Activated naive CD4-positive, alpha-beta T cell treated with anti-CD3 and anti-CD28 coated beads, Interleukin-2, amount 50 U/mL, for 24 hours (primary cell): ENCODE data around the gene ELF1.

ENCODE experiments used
- H3K27ac Mint-ChIP-seq: one replicate; pipeline ENCODE4 v1.8.0; 2021; ENCODE audit warnings: mild to moderate bottlenecking, mixed read lengths
- H3K27me3 Mint-ChIP-seq: one replicate; pipeline ENCODE4 v1.8.0; 2021; ENCODE audit warnings: mixed read lengths
- H3K36me3 Mint-ChIP-seq: one replicate; pipeline ENCODE4 v1.8.0; 2021; ENCODE audit warnings: mixed read lengths
- H3K4me1 Mint-ChIP-seq: one replicate; pipeline ENCODE4 v1.8.0; 2021; ENCODE audit warnings: mixed read lengths
- H3K4me3 Mint-ChIP-seq: one replicate; pipeline ENCODE4 v1.8.0; 2021; ENCODE audit warnings: mild to moderate bottlenecking, mixed read lengths
- H3K9me3 Mint-ChIP-seq: one replicate; pipeline ENCODE4 v1.8.0; 2021; ENCODE audit warnings: mixed read lengths

Gene ELF1

GRCh38 chr13:41025518-41025917 lies 6.4 kb upstream of the ELF1 start:
- H3K4me1 Mint-ChIP-seq: peaks cover 46% of the 10 kb centered on the region
- H3K27me3 Mint-ChIP-seq: no peaks in the 10 kb centered on the region
- peak overlapping the region; percentile 53 for H3K27ac Mint-ChIP-seq
- no peak overlapping the region for H3K4me3 Mint-ChIP-seq
- no peaks in the 10 kb centered on the region for H3K9me3 Mint-ChIP-seq
- peaks cover 3% of the 10 kb centered on the region for H3K36me3 Mint-ChIP-seq

DNA sequence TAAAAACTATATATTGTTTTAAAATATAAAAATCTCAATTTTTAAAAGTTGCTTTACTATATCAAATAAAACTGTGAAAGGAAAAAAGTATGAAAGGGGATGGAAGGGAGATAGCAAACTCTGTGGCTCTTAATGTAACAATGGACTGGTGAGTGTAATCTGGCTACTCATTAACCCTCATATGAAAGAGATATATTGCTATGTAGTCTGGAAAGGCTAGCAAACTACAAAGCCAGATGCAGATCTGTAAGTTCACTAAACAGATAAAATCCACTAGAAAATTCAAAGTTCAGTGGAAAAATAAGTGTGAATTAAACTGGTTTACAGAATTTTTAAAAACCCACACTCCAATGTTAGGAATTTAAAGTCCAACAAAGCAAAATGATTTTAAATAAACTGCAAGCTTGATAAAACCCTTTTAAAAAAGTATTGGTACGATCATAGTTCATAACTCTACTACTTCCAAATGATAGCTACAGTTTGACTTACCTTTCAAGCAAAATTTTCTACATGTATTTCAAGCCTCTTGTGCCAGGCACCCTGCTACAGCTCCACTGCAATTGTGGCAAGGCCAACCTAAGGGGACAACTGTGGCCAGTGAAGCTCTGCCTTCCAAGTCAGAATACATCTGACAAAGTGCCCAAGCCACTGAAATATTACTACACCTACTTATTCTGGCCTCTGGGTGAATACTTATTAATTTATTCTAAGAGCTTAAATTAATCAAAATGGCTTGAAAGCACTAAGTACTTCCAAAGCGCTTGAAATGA lies 647 bp upstream of the ELF1 start:
- no peaks in the 10 kb centered on the region for H3K9me3 Mint-ChIP-seq
- H3K36me3 Mint-ChIP-seq: peaks cover 5% of the 10 kb centered on the region
- no peak overlapping the region for H3K4me3 Mint-ChIP-seq
- no peak overlapping the region for H3K27ac Mint-ChIP-seq
- no peaks in the 10 kb centered on the region for H3K27me3 Mint-ChIP-seq
- H3K4me1 Mint-ChIP-seq: peaks cover 56% of the 10 kb centered on the region

GRCh38 chr13:41018602-41018948 lies 541 bp downstream of the ELF1 start:
- Mint-ChIP-seq H3K36me3 (peaks cover 5% of the 10 kb centered on the region), H3K4me1 (peaks cover 59% of the 10 kb centered on the region)

DNA sequence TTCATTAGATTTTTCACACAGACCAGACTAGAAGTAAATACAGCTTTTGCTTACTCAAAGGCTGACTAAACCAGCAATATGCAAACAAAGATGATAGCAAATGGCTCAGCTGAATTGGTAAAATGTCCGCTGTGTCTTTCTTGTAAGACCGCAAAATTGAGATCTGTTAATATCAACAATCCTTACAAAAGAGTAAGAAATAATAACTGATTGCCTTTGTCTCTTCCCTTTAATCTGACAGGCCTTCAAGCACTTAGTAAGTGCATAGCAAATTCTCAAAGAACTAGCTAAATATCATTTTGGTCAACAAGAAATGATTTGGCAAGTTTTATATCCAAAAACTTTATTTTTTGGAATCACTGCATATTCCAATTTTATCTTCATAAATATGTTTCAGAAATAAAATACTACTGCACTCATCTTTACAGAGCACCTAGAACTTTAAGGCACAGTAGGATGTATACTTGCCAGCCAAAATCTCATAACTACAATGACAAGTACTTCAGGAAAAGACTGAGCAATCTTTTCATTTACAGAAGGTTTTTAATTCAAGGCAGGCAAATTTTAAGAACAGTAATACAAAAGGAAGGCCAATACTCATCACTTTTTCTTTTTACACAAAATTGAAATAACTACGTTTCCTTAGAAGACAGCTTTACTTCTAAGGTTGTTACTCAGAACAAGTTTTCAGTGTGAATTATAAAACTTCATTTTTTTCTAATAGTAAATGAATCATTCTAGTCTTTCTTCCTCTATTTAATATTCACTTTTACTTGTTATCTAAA lies 1.1 kb downstream of the ELF1 start:
- H3K4me1 Mint-ChIP-seq: peaks cover 63% of the 10 kb centered on the region
- peak overlapping the region; percentile 98 for H3K4me3 Mint-ChIP-seq
- no peaks in the 10 kb centered on the region for H3K27me3 Mint-ChIP-seq
- peaks cover 8% of the 10 kb centered on the region for H3K36me3 Mint-ChIP-seq
- peak overlapping the region; percentile 99 for H3K27ac Mint-ChIP-seq
- no peaks in the 10 kb centered on the region for H3K9me3 Mint-ChIP-seq

More at GRCh38 chr13:41018602-41018948, 541 bp downstream of the ELF1 start:
- Mint-ChIP-seq H3K27ac (peak overlapping the region; percentile 96), H3K4me3 (peak overlapping the region; percentile 98), H3K9me3 (no peaks in the 10 kb centered on the region), H3K27me3 (no peaks in the 10 kb centered on the region)

- peak overlapping the region; percentile 98 for H3K4me3 Mint-ChIP-seq
- H3K36me3 Mint-ChIP-seq: peaks cover 11% of the 10 kb centered on the region
- no peaks in the 10 kb centered on the region for H3K9me3 Mint-ChIP-seq
- H3K4me1 Mint-ChIP-seq: peaks cover 67% of the 10 kb centered on the region
- H3K27ac Mint-ChIP-seq: peak overlapping the region; percentile 99
- H3K27me3 Mint-ChIP-seq: no peaks in the 10 kb centered on the region
These were observed 2.0 kb downstream of the ELF1 start for GRCh38 chr13:41017159-41017558.

DNA sequence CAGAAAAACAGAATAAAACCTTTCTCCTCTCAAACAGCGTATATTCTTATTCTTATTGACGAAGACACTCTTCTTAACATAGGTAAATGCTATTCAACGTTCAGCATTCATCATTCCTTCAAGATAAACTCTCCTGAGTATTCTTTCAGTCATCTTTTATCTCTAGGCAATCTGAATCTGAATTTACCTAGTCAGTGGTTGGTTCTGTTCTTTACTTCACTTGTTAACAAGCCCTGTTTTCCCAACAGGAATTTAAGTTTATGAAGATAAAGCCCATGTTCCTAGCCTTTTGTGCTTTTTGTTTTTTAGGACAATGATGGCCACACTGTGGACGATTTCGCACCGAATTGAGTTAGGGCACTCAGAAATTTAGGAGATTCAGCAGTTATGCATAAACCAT lies 3.2 kb downstream of the ELF1 start:
- no peaks in the 10 kb centered on the region for H3K27me3 Mint-ChIP-seq
- H3K36me3 Mint-ChIP-seq: peaks cover 13% of the 10 kb centered on the region
- peak overlapping the region; percentile 95 for H3K4me3 Mint-ChIP-seq
- peak overlapping the region; percentile 77 for H3K27ac Mint-ChIP-seq
- no peaks in the 10 kb centered on the region for H3K9me3 Mint-ChIP-seq
- peaks cover 69% of the 10 kb centered on the region for H3K4me1 Mint-ChIP-seq

- no peaks in the 10 kb centered on the region for H3K9me3 Mint-ChIP-seq
- H3K36me3 Mint-ChIP-seq: peaks cover 16% of the 10 kb centered on the region
- no peaks in the 10 kb centered on the region for H3K27me3 Mint-ChIP-seq
- peak overlapping the region; percentile 95 for H3K4me3 Mint-ChIP-seq
- H3K4me1 Mint-ChIP-seq: peaks cover 67% of the 10 kb centered on the region
- H3K27ac Mint-ChIP-seq: peak overlapping the region; percentile 77
These were observed 5.3 kb downstream of the ELF1 start for GRCh38 chr13:41013835-41014234.

- Mint-ChIP-seq H3K4me1 (peaks cover 78% of the 10 kb centered on the region), H3K4me3 (no peak overlapping the region), H3K36me3 (peaks cover 18% of the 10 kb centered on the region), H3K9me3 (no peaks in the 10 kb centered on the region), H3K27me3 (no peaks in the 10 kb centered on the region), H3K27ac (no peak overlapping the region)
These were observed 6.6 kb downstream of the ELF1 start for GRCh38 chr13:41012536-41012935.

DNA sequence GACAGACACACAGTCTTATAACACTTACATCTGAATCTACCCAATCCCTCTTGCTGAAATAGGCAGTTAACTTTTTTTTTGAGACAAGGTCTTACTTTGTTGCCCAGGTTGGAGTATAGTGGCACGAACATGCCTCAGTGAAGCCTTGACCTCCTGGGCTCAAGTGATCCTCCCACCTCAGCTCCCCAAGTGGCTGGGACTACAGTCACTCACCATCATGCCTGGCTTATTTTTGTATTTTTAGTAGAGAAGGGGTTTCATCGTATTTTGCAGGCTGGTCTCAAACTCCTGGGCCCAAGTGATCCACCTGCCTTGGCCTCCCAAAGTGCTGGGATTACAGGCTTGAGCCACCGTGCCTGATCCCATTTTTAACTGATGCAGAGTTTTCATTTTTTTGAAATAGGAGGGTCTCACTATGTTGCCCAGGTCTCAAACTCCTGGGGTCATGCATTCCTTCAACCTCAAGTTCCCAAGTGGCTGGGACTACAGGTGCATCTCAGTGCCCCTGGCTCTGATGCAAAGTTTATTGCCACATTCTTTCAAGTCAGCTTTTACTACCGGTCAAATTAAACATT lies 7.6 kb downstream of the ELF1 start:
- Mint-ChIP-seq H3K4me3 (peak overlapping the region; percentile 63), H3K27ac (no peak overlapping the region), H3K36me3 (peaks cover 13% of the 10 kb centered on the region), H3K9me3 (no peaks in the 10 kb centered on the region), H3K27me3 (no peaks in the 10 kb centered on the region), H3K4me1 (peaks cover 78% of the 10 kb centered on the region)

DNA sequence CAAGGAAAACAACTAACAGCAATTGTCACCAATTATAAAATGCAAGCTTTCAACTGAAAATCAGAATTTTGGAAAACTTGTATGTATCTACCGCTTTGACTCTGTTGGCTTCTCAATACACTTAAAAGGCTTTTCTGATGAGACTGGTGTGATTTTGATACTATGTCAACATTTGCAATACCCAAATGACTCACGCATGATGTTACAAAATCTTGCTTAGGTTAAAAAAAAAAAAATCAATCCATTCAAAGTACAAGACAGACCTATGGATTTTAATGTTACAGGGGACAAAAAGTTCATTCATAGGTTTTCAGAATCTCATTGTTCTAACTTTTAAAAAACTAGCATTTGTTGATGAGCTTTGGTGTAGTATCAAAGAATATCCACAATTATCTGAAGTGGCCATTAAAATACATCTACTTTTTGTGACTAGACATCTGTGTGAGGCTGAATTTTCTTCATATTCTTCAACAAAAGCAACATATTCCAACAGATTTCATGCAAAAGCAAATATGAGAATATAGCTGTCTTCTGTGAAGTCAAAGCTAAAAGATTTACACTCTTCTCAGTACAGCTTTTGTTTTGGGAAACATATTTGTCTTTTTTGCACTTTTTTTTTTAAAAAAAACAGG lies 10.7 kb downstream of the ELF1 start:
- H3K36me3 Mint-ChIP-seq: peaks cover 15% of the 10 kb centered on the region
- no peaks in the 10 kb centered on the region for H3K9me3 Mint-ChIP-seq
- H3K27ac Mint-ChIP-seq: peak overlapping the region; percentile 87
- peaks cover 79% of the 10 kb centered on the region for H3K4me1 Mint-ChIP-seq
- H3K27me3 Mint-ChIP-seq: no peaks in the 10 kb centered on the region
- H3K4me3 Mint-ChIP-seq: peak overlapping the region; percentile 45

GRCh38 chr13:41007744-41008128 lies 11.4 kb downstream of the ELF1 start:
- peaks cover 11% of the 10 kb centered on the region for H3K36me3 Mint-ChIP-seq
- H3K4me3 Mint-ChIP-seq: peak overlapping the region; percentile 45
- H3K4me1 Mint-ChIP-seq: peaks cover 79% of the 10 kb centered on the region
- peak overlapping the region; percentile 17 for H3K27ac Mint-ChIP-seq
- H3K27me3 Mint-ChIP-seq: no peaks in the 10 kb centered on the region
- H3K9me3 Mint-ChIP-seq: no peaks in the 10 kb centered on the region

GRCh38 chr13:41006978-41007743 lies 12.0 kb downstream of the ELF1 start:
- H3K4me1 Mint-ChIP-seq: peaks cover 80% of the 10 kb centered on the region
- peak overlapping the region; percentile 82 for H3K27ac Mint-ChIP-seq
- peak overlapping the region; percentile 45 for H3K4me3 Mint-ChIP-seq
- peaks cover 9% of the 10 kb centered on the region for H3K36me3 Mint-ChIP-seq
- H3K27me3 Mint-ChIP-seq: no peaks in the 10 kb centered on the region
- H3K9me3 Mint-ChIP-seq: no peaks in the 10 kb centered on the region

- no peaks in the 10 kb centered on the region for H3K27me3 Mint-ChIP-seq
- H3K27ac Mint-ChIP-seq: peak overlapping the region; percentile 90
- H3K4me1 Mint-ChIP-seq: peaks cover 80% of the 10 kb centered on the region
- peaks cover 7% of the 10 kb centered on the region for H3K36me3 Mint-ChIP-seq
- H3K9me3 Mint-ChIP-seq: no peaks in the 10 kb centered on the region
- H3K4me3 Mint-ChIP-seq: peak overlapping the region; percentile 63
These were observed 12.8 kb downstream of the ELF1 start for GRCh38 chr13:41006306-41006705.

- peak overlapping the region; percentile 63 for H3K4me3 Mint-ChIP-seq
- no peaks in the 10 kb centered on the region for H3K27me3 Mint-ChIP-seq
- H3K27ac Mint-ChIP-seq: peak overlapping the region; percentile 90
- peaks cover 78% of the 10 kb centered on the region for H3K4me1 Mint-ChIP-seq
- no peaks in the 10 kb centered on the region for H3K9me3 Mint-ChIP-seq
- peaks cover 5% of the 10 kb centered on the region for H3K36me3 Mint-ChIP-seq
These were observed 13.4 kb downstream of the ELF1 start for GRCh38 chr13:41005704-41006103.
